Activated CD4-positive, alpha-beta memory T cell treated with anti-CD3 and anti-CD28 coated beads, Interleukin-2, amount 10 ng/mL, durations not matched to agents 7 days and 5 days (primary cell): ENCODE data around the gene NBL1. TPM values are rescaled to one million over a fixed set of nuclear protein-coding genes. Genes with fewer than 3 reads are reported as not detected.

Experiments used
- CTCF ChIA-PET: fragments of 350-600 bp; sonication (Branson Sonifier 250); formaldehyde crosslinking; loops from one replicate; lab custom pipeline; 2021; ENCODE audit warnings: antibody characterized with exemption, inconsistent platforms; lab: Charles Lee
- POLR2A ChIA-PET: fragments of 350-600 bp; sonication (Branson Sonifier 250); formaldehyde crosslinking; loops from one replicate; lab custom pipeline; 2021; ENCODE audit warnings: antibody characterized with exemption; lab: Charles Lee
- DNase-seq: peaks from one replicate; pipeline ENCODE4 v3.0.0-alpha.2; 2020
- H3K27ac Mint-ChIP-seq: one replicate; pipeline ENCODE4 v1.8.0; 2021; ENCODE audit warnings: mild to moderate bottlenecking, mixed read lengths
- H3K27me3 Mint-ChIP-seq: one replicate; pipeline ENCODE4 v1.8.0; 2021; ENCODE audit warnings: mixed read lengths
- H3K36me3 Mint-ChIP-seq: one replicate; pipeline ENCODE4 v1.8.0; 2021; ENCODE audit warnings: low read depth, mixed read lengths
- H3K4me1 Mint-ChIP-seq: one replicate; pipeline ENCODE4 v1.8.0; 2021; ENCODE audit warnings: mixed read lengths
- H3K4me3 Mint-ChIP-seq: one replicate; pipeline ENCODE4 v1.8.0; 2021; ENCODE audit warnings: mild to moderate bottlenecking, mixed read lengths
- H3K9me3 Mint-ChIP-seq: one replicate; pipeline ENCODE4 v1.8.0; 2021; ENCODE audit warnings: mixed read lengths
- total RNA-seq, 2 experiments: library from RNA; stranded (reverse); gene quantifications; one replicate each; pipeline ENCODE4 v1.2.3, GENCODE V29; 2021

Gene NBL1
- total RNA-seq, 2 experiments from 2014 or later, result 25.4 to 29.8 TPM

- Mint-ChIP-seq H3K36me3 (peaks cover 12% of the 10 kb centered on the region), H3K27ac (no peak overlapping the region), H3K4me1 (peaks cover 13% of the 10 kb centered on the region), H3K9me3 (no peaks in the 10 kb centered on the region), H3K4me3 (no peak overlapping the region), H3K27me3 (no peaks in the 10 kb centered on the region)
- DNase-seq, result no peak
- ChIA-PET POLR2A (no interaction called here), CTCF (interaction anchor here (1.1 kb wide), 1 partner anchor 21 kb away, joined by 3 read pairs; no protein-coding TSS in a partner anchor)
Observed at GRCh38 chr1:19683351-19683750, 39.2 kb downstream of the NBL1 start.

- no peak overlapping the region for H3K27ac Mint-ChIP-seq
- CTCF ChIA-PET, result interaction anchor here (0.7 to 1.0 kb wide), 2 partner anchors 22 to 525 kb away, joined by 3 to 4 read pairs; no protein-coding TSS in a partner anchor
- H3K4me3 Mint-ChIP-seq, result no peak overlapping the region
- peaks cover 24% of the 10 kb centered on the region for H3K36me3 Mint-ChIP-seq
- no peaks in the 10 kb centered on the region for H3K9me3 Mint-ChIP-seq
- H3K27me3 Mint-ChIP-seq, result no peaks in the 10 kb centered on the region
- POLR2A ChIA-PET, result no interaction called here
- no peak for DNase-seq
- H3K4me1 Mint-ChIP-seq, result peaks cover 22% of the 10 kb centered on the region
Observed at GRCh38 chr1:19684677-19685076, 40.6 kb downstream of the NBL1 start.

GRCh38 chr1:19685994-19686393 is 41.9 kb downstream of the NBL1 start:
- DNase-seq, result no peak
- Mint-ChIP-seq H3K4me3 (no peak overlapping the region), H3K9me3 (peaks cover 4% of the 10 kb centered on the region), H3K27me3 (no peaks in the 10 kb centered on the region), H3K27ac (no peak overlapping the region), H3K36me3 (peaks cover 35% of the 10 kb centered on the region), H3K4me1 (peaks cover 25% of the 10 kb centered on the region)
- CTCF ChIA-PET, result interaction anchor here (1.2 kb wide), 1 partner anchor 24 kb away, joined by 5 read pairs; no protein-coding TSS in a partner anchor
- POLR2A ChIA-PET, result no interaction called here

GRCh38 chr1:19687414-19687813 is 43.3 kb downstream of the NBL1 start:
- Mint-ChIP-seq H3K27ac (peak overlapping the region; percentile 73), H3K4me1 (peaks cover 25% of the 10 kb centered on the region), H3K9me3 (peaks cover 4% of the 10 kb centered on the region), H3K36me3 (peaks cover 47% of the 10 kb centered on the region), H3K4me3 (no peak overlapping the region), H3K27me3 (no peaks in the 10 kb centered on the region)
- ChIA-PET CTCF (interaction anchor here (1.2 kb wide), 1 partner anchor 25 kb away, joined by 5 read pairs; no protein-coding TSS in a partner anchor), POLR2A (interaction anchor here (1.6 kb wide), 1 partner anchor 10 kb away, joined by 4 read pairs; no protein-coding TSS in a partner anchor)
- no peak for DNase-seq

- peaks cover 4% of the 10 kb centered on the region for H3K9me3 Mint-ChIP-seq
- CTCF ChIA-PET, result no interaction called here
- DNase-seq, result peak; percentile 56
- H3K36me3 Mint-ChIP-seq, result peaks cover 47% of the 10 kb centered on the region
- H3K27me3 Mint-ChIP-seq, result no peaks in the 10 kb centered on the region
- no peak overlapping the region for H3K4me3 Mint-ChIP-seq
- H3K4me1 Mint-ChIP-seq, result peaks cover 25% of the 10 kb centered on the region
- H3K27ac Mint-ChIP-seq, result peak overlapping the region; percentile 73
- POLR2A ChIA-PET, result interaction anchor here (1.6 kb wide), 1 partner anchor 11 kb away, joined by 4 read pairs; no protein-coding TSS in a partner anchor
Observed at GRCh38 chr1:19688041-19688842, 44.1 kb downstream of the NBL1 start.

- Mint-ChIP-seq H3K9me3 (peaks cover 4% of the 10 kb centered on the region), H3K4me3 (no peak overlapping the region), H3K27me3 (no peaks in the 10 kb centered on the region), H3K4me1 (peaks cover 25% of the 10 kb centered on the region), H3K36me3 (peaks cover 48% of the 10 kb centered on the region), H3K27ac (peak overlapping the region; percentile 73)
- DNase-seq, result no peak
- CTCF ChIA-PET, result no interaction called here
- POLR2A ChIA-PET, result no interaction called here
Observed at GRCh38 chr1:19689085-19689757, 45.1 kb downstream of the NBL1 start.

GRCh38 chr1:19689856-19690255 is 45.7 kb downstream of the NBL1 start:
- H3K9me3 Mint-ChIP-seq, result peaks cover 4% of the 10 kb centered on the region
- peaks cover 25% of the 10 kb centered on the region for H3K4me1 Mint-ChIP-seq
- peaks cover 50% of the 10 kb centered on the region for H3K36me3 Mint-ChIP-seq
- no peak overlapping the region for H3K27ac Mint-ChIP-seq
- H3K27me3 Mint-ChIP-seq, result no peaks in the 10 kb centered on the region
- DNase-seq, result no peak
- H3K4me3 Mint-ChIP-seq, result no peak overlapping the region
- POLR2A ChIA-PET, result no interaction called here
- CTCF ChIA-PET, result interaction anchor here (0.5 kb wide), 1 partner anchor 27 kb away, joined by 3 read pairs; no protein-coding TSS in a partner anchor

GRCh38 chr1:19690342-19690741 is 46.2 kb downstream of the NBL1 start:
- Mint-ChIP-seq H3K4me3 (no peak overlapping the region), H3K27me3 (no peaks in the 10 kb centered on the region), H3K9me3 (peaks cover 4% of the 10 kb centered on the region), H3K27ac (no peak overlapping the region), H3K36me3 (peaks cover 50% of the 10 kb centered on the region), H3K4me1 (peaks cover 25% of the 10 kb centered on the region)
- CTCF ChIA-PET, result interaction anchor here (0.5 kb wide), 2 partner anchors 28 to 475 kb away, joined by 3 read pairs; no protein-coding TSS in a partner anchor
- POLR2A ChIA-PET, result no interaction called here
- DNase-seq, result no peak

GRCh38 chr1:19694298-19694697 is 50.2 kb downstream of the NBL1 start:
- no peak for DNase-seq
- CTCF ChIA-PET, result interaction anchor here (2.3 kb wide), 1 partner anchor 10 kb away, joined by 10 read pairs; no protein-coding TSS in a partner anchor
- Mint-ChIP-seq H3K27ac (no peak overlapping the region), H3K36me3 (peaks cover 34% of the 10 kb centered on the region), H3K27me3 (no peaks in the 10 kb centered on the region), H3K4me3 (no peak overlapping the region), H3K9me3 (peaks cover 4% of the 10 kb centered on the region), H3K4me1 (peaks cover 3% of the 10 kb centered on the region)
- POLR2A ChIA-PET, result no interaction called here

GRCh38 chr1:19695772-19696171 is 51.7 kb downstream of the NBL1 start:
- POLR2A ChIA-PET, result no interaction called here
- Mint-ChIP-seq H3K36me3 (peaks cover 21% of the 10 kb centered on the region), H3K4me3 (no peak overlapping the region), H3K9me3 (no peaks in the 10 kb centered on the region), H3K4me1 (no peaks in the 10 kb centered on the region), H3K27me3 (no peaks in the 10 kb centered on the region), H3K27ac (no peak overlapping the region)
- no peak for DNase-seq
- CTCF ChIA-PET, result interaction anchor here (1.0 to 2.3 kb wide), 2 partner anchors 9 to 33 kb away, joined by 3 to 10 read pairs; no protein-coding TSS in a partner anchor

GRCh38 chr1:19696820-19697219 is 52.7 kb downstream of the NBL1 start:
- DNase-seq, result no peak
- Mint-ChIP-seq H3K36me3 (peaks cover 10% of the 10 kb centered on the region), H3K27me3 (no peaks in the 10 kb centered on the region), H3K27ac (no peak overlapping the region), H3K9me3 (no peaks in the 10 kb centered on the region), H3K4me1 (no peaks in the 10 kb centered on the region), H3K4me3 (no peak overlapping the region)
- ChIA-PET POLR2A (no interaction called here), CTCF (interaction anchor here (1.0 kb wide), 1 partner anchor 35 kb away, joined by 3 read pairs; no protein-coding TSS in a partner anchor)

- no peak overlapping the region for H3K27ac Mint-ChIP-seq
- no peak overlapping the region for H3K4me3 Mint-ChIP-seq
- H3K36me3 Mint-ChIP-seq, result peaks cover 7% of the 10 kb centered on the region
- H3K4me1 Mint-ChIP-seq, result no peaks in the 10 kb centered on the region
- no peaks in the 10 kb centered on the region for H3K9me3 Mint-ChIP-seq
- ChIA-PET CTCF (interaction anchor here (1.4 kb wide), 1 partner anchor 36 kb away, joined by 7 read pairs; no protein-coding TSS in a partner anchor), POLR2A (interaction anchor here (0.9 kb wide), 1 partner anchor 26 kb away, joined by 3 read pairs; no protein-coding TSS in a partner anchor)
- H3K27me3 Mint-ChIP-seq, result no peaks in the 10 kb centered on the region
- DNase-seq, result no peak
Observed at GRCh38 chr1:19698181-19698580, 54.1 kb downstream of the NBL1 start.
